HG03095 (cell line): ENCODE measurements around the gene SHISAL1.

Experiments used
- ATAC-seq: cut with Tn5 transposase; IDR thresholded peaks from one replicate; pipeline ENCODE4 v1.9.1; 2021; ENCODE audit warnings: moderate library complexity; ENCODE audit not compliant: unreplicated experiment

SHISAL1 gene

DNA sequence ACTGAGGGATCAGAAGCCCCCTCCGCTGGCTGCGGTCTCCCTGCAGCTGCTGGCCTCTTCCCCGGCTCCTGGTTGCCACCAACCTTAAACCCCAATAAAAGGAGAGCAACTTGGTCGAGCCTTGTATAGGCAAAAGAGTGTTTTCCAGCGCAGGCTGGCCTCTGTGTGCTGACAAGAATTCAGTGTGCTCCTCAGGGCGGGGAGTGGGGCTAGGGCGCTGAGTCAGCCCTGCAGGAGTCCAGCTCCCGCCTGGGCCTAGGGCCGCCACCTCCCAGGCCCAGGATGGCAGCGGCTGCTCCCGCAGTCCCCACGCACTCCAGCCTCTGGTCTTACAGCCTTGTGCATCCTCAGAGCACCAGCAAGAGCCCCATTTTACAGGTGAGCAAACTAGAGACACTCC lies at the start of gene SHISAL1:
Gene SHISAL1 (minus strand): TSS at position 186 of the 400 bp plus-strand sequence. CDS start 12,006 bp downstream, outside the sequence.
- no peak for ATAC-seq

DNA sequence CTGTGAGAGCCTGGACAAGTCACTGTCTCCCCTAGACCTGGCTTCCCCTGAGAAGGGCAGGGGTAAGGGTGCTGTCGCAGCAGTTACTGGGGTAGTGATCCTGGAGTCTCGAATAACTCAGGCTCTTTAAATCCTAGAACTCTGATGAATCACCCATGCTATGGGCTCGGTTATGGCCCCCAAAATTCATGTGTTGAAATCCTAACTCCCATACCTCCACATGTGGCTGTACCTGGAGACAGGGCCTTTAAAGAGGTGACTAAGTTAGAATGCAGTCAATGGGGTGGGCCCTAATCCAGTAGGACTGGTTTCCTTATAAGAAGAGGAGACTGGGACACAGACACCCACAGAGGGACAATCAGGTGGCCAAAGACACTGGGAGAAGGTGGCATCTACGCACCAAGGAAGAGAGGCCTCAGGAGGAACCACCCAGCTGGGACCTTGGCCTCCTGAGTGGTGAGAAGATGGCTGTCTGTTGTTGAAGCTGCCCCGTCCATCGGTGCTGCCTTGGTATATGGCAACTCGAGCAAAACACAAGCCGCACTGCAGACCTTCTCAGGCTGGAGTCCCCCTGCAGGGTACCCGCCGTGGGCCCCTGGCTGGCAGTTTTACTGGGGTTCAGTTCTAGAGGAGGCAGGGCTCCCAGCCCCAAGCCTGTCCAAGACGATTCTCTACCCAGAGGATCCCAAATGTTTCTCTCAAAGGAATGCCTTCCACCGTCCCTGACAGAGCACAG lies 48.8 kb upstream of the SHISAL1 start:
- no peak for ATAC-seq

DNA sequence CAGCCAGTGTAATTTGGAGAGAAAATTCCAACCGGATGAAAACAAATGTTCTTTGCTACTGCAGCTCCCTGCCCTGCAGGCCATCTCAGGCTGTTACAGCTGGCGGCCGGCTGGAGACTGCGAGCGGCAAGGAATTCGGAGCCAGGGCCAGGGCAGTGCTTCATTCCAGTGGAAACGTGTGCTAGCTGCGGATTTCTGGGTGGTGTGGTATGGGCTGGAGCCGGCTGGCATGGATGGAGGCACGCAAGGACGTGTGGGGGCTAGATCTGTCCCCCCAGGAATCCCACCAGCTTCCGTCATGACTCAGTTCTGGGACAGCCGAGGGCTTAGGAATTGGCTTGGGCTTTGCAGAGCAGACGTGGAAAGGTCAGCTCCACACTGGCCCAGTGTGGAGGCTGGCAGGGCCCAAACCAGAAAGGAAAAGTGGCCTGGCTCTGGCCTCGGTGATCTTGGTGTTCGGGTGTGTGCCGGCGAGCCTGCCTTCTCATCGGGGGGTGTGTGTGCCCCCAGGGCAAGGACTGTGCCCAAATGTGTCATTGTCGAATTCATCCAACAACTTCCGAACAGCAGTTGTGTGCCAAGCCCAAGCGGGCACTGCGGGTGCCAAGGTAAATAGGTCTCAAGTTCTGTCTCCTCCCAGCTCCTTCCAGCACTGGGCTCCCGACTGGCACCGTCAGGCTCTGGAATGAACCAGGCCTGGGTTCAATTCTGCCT lies 48.1 kb upstream of the SHISAL1 start:
- no peak for ATAC-seq

DNA sequence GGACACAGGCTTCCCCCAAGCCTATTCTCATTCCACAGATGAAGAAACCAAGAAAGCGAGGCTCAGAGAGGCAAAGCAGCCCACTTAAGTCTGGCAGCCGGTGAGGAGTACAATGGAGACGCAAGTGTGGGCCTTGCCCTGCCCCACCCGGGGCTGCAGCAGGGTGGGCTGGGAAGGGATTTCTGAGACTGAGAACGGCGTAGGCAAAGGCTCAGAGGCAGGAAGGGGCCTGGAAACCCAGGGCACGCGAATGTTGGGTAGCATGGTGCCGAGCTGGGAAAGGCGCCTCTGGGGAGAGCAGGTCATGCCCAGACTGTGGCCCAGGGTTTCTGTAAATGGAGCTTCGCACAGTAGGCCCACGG lies 47.5 kb upstream of the SHISAL1 start:
- ATAC-seq: no peak

DNA sequence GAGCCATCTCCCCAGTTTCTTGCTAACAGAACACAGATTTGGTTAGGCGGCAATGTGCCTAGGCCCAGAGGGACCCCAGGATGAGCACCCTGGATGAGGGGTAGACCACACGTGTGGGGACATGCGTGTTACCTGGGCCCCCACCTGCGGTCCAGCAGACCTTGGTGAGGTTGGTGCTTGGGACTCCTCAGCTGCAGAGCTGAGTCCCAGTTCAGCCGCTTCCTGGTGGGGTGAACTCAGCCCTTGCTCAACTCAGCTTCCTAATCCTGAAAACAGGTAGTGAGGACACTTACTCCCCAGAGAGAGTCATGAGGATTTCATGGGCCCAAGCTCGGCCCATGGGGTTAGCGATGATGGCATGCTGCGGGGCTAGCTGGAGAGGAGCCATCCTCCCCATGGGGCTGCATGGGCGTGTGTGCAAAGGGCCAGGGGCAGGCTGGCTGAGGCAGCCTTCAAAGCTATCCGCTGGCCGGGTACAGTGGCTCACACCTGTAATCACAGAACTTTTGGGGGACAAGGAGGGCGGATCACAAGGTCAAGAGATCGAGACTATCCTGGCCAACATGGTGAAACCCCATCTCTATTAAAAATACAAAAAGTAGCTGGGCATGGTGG lies 46.9 kb upstream of the SHISAL1 start:
- no peak for ATAC-seq

DNA sequence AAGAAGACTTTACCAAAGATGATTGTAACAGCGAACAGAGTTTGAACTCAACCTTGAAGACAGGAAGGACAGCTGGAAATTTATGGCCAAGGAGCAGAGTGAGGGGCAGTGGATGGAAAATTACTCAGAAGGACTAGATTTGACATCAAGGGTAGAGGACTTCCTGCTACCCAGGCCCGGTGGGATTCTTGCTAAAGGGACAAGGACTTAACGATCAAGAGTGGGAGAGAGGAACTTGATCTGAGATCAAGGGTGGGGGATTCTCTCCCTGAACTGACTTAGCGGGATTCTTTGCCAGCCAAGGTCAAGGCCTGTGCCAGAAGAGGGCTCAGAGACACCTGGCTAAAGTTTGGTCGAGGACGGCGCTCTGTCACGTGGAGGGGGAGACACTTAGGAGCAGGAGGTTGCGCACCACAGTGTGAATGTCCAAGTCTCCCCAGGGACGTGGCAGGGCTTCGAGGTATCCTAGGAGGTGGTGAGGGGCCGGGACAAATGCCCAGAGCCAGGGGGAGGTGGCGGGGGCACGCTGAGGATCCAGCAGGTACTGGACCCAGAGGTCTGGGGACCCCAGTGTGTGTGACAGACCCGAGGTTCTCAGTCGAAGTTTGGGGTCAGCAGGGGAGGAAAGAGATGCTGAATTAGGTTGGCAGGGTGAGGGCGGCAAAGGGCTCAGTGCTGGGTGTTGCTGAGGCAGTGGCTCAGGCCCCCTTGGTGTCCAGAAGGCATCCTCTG lies 46.1 kb upstream of the SHISAL1 start:
- ATAC-seq: no peak

DNA sequence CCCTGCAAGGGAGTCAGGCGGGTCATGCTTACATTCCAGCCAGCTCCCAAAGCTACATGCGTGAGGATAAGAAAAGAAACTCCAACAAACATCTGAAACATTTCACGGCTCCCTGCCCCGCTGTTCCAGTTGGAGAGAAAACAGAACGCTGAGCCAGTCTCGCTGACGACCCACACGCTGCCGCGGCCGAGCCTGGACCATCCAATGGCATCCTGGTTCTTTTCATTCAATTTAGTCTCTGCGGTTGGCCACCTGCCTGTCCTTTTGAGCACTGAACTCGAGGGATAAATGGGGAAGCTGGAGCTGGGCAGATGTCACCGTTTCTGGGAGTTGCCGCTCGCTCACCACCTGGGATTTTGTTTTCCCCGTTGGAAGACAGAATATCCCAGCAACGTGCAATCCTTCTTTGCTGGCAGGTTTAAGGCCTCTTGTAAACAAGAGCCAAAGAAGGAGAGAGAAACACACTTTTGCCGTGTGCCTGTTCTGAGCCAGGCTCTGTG lies 45.3 kb upstream of the SHISAL1 start:
- no peak for ATAC-seq

DNA sequence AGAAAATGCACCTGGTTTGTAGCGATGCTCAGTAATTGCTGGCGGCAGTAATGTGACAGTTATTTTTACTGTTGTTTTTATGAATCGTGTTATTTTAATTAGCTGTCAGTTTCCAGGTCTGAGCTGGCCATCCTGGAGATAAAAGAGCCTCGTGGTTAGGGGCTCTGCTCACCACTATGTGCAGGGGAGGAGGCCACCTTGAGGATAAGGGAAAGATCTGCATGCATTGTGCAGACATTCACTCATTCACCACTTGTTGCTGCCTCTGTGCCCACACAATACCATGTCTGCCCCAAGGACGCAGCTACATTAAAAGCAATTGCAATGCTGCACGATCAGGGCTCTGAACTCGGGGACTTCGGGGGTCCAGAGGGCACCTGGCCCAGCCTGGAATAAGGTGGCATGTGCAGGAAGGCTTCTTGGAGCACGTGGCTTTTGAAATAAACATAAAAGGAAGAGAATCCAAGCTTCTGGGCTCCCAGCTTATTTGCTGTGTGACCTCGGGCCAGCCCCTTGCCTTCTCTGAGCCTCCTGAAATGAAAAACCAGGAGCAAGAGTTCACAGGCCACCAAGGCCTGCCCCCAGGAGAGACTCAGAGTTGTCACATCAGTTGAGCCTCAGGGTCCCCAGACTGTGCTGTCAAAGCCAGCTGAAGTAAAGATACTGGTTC lies 44.7 kb upstream of the SHISAL1 start:
- no peak for ATAC-seq

DNA sequence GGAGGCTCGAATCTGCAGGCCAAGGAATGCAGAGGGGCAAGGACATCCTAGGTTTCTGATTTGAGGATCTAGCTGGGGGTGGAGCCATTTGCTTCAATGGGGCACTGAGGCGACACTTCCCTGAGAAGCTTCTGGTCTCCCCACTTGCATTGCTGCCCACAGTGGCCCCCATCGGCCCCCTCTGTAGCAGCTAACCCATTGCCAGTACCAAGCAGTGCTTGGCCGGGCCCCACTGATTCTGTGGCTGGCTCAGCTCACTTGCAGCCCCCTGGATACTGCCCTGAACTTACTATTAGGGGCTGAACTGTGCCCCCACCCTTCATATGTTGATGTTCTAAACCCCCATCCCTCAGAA lies 42.9 kb upstream of the SHISAL1 start:
- no peak for ATAC-seq

DNA sequence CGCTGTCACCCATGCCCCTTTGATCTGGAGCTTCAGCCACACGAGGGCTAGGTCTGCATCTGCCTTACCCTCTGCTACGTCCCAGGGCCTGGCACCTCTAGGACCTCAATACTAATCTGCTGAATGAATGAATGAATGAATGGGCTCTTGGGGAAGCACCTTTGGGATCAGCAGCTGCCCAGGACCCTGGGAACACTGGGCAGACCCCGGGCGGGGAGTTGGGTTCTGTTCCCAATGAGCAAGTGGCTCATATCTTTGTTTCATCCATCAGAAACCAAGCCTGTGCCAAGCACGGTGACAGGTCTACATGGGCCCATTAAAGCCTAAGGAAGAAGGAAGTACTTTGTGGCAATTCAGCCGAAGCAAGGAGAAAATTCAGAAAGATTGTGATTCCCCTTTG lies 41.5 kb upstream of the SHISAL1 start:
- ATAC-seq: no peak

DNA sequence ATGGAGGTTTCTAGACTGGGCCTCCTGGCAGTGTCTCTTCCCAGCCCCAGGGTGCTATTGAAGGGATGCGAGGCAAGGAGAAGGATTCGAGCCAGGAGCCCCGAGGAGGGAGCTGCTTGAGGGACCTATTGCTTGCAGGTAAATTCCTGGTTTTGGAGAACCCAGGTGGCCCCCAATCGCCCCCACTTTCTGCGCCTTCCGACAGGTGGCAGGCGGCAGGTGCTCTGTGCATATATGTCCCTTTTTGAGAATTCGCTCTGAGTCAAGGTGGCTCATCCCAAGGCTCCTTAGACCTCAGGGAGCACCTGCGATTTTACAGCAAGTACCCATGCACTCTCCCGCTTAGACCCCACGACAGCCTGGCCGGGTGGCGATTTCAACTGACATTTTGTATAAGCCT lies 40.3 kb upstream of the SHISAL1 start:
- ATAC-seq: no peak

DNA sequence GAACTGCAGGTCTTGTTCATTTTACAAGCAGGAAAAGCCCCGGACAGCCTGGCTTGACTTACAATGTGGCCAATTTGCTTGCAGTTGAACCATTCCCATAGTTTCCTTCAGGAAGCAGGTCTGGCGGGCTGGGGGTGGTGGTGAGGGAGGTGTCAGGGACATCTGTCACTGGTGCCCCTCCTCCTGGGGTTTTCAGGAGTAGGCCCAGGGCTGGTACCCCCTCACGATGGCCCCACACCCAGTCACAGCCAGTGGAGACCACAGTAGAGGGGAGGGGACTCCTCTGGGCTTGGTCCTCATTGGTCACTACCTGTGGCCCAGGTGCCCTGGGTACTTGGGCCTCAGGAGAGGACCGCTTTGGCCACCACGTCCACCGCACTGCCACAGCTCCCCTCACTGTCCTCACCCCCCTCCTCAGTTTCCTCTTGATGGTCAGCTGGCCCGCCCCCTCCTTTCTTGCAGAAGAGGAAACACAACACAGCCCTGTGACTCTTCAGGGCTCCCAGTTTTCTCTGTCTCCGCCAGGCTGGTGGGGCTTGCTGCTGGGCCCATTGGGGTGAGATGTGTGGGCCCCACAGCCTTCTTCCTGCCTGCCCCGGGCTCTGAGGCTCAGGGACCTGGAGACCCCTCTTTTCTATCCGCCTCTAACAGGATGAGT lies 39.8 kb upstream of the SHISAL1 start:
- no peak for ATAC-seq

DNA sequence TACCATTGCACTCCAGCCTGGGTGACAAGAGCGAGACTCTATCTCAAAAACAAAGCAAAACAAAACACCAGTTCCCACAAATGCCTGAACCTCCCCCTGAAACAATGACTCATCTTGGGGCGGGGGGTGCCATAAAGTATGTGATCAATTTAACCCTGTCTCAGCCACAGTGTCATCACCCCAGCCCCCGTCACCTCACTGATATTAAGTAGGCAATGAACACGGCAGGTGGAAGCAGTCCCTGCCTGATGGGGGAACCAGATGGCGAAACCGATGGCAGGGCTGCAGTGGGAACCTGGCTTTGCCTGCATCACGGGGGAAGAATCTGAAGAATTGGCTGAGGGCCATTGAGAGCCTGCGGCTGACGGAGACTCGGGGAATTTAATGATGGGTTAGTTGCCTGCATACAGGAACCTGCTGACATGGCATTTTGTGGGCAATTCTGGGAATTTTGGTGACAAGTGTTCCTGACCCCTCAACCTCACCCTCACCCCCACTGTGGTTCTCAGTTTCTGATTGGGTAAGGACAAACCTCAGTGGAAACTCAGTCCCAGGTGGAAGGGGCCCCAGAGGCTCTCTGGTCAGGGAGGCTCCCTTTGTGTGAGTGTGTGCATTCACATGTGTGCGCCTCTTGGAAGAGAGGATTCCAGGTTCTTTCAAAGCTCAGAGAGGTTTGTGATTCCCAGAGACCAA lies 39.1 kb upstream of the SHISAL1 start:
- no peak for ATAC-seq

DNA sequence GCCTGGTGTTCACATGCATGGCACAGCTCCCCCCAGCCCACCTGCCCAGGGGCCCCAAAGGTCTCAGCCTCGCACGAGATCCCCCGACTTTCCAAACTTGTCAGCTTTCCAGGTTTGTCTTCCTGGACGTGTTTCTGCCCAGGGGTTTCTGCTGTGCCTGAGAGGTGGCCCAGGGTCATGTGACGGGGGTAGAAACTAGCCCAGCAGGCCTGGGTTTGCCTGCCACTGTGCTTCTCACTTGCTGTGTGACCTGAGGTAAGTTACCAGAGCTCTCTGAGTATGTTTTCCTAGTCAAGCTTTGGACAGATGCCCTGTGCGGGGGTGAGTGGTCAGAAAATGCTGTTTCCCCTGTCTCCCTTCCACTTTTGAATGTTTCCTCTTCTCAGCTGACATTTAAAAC lies 38.3 kb upstream of the SHISAL1 start:
- ATAC-seq: no peak

DNA sequence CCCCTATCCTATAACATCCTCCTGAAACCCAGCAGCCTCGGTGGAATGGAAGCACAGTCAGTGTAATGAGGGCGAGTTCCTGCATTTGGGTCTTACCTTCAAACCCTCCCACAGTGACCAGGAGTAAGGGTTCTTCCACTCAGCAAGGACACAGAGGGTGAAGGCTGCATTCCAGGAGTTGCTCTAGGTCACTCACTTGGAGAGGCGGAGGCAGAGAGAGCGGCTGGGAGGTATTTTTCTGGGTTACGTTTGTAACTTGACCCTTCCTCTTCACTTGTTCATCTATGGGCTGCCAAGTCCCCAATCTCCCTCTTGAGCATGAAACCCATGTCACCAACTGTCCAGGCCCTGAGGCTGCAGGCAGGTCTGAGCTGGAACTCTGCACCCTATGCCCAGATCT lies 36.8 kb upstream of the SHISAL1 start:
- ATAC-seq: no peak

DNA sequence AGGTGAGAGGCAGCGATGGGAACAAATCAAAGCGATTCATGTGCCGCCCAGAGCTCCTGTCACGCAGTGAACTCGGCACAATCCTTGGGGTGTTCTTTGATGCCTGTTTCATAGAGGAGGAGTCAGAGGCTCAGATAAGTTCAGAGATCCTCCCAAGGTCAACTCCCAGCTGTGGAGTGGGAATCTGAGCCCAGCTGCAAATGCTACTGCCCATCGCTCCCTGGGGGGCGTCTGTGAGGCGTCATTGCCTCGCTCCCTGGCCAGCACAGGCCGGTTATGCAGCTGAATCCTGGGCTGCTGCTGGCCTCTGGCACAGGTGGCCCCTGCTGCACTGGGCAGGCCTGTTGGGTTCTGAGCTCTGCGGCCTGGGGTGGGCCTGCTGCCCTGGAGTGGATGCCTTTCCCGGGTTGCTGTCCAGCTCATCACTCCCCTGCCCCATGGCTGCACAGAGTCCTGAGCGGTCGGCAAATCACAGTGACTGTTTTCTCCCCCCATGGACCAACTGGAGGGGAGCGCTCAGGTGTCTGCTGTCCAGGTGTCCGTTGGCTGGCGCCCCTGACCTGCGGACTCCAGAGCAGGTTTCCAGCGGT lies 36.3 kb upstream of the SHISAL1 start:
- no peak for ATAC-seq

DNA sequence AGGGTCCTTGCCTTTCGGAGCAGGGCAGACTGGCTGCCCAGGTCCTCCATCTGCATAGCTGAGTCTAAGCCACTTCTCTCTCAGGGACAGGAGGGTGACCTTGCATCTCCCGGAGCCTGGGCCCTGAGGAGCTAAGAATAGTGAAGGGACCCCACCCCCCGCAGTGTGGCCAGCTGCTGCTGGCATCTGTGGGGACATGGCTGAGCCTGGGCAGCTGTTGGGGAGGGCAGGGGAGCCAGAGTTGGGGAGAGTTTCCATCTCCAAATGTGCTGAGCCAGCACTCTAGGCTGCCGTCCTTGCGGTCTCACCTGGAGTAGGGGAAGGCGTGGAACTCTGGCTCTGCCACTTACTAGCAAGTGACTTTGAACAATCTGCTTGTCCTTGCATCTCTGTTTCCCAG lies 34.8 kb upstream of the SHISAL1 start:
- ATAC-seq: no peak

DNA sequence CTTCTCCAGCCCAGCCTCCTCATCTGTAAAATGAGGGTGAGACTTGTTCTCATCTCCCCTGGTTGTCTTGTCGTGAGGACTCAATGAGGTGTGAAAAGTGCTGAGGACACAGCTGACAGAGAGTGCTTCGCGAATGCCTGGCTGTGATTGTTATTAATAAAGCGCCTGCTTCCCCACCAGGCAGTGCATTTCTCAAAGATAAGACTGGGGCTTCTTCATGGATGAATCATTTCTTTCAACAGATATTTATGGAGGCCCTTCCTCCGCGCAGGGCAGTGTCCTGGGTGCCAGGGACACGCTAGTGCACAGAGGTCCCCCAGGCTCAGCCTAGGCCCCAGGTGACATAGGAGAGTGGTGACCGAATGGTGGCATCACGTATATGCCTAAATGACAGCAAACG lies 34.3 kb upstream of the SHISAL1 start:
- no peak for ATAC-seq

DNA sequence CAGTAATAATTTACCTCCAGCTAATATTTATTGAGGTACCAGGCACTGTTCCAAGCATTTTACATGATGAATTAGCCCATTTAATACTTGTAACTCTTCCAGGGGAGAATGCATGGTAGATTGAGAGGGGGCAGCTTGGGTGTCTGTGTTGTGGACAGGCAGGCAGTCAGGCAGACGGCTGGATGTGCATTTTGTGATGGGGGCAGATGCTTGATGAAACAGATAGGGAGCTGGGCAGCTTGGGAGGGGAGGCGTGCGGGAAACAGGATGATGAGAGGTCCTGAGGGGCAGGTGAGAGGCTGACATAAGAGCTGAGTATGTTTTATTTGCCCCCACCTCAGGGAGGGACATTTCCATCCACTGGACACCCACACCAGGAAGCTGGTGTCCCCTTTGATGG lies 33.1 kb upstream of the SHISAL1 start:
- no peak for ATAC-seq
